ENCODE measurements around the gene NELFE.
"Not testable (repeated sequence)": the region's sequence is repeated elsewhere in the genome, so short reads cannot be mapped to it uniquely, and the experiment has no call there.

NELFE gene, protein sequence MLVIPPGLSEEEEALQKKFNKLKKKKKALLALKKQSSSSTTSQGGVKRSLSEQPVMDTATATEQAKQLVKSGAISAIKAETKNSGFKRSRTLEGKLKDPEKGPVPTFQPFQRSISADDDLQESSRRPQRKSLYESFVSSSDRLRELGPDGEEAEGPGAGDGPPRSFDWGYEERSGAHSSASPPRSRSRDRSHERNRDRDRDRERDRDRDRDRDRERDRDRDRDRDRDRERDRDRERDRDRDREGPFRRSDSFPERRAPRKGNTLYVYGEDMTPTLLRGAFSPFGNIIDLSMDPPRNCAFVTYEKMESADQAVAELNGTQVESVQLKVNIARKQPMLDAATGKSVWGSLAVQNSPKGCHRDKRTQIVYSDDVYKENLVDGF

DNA sequence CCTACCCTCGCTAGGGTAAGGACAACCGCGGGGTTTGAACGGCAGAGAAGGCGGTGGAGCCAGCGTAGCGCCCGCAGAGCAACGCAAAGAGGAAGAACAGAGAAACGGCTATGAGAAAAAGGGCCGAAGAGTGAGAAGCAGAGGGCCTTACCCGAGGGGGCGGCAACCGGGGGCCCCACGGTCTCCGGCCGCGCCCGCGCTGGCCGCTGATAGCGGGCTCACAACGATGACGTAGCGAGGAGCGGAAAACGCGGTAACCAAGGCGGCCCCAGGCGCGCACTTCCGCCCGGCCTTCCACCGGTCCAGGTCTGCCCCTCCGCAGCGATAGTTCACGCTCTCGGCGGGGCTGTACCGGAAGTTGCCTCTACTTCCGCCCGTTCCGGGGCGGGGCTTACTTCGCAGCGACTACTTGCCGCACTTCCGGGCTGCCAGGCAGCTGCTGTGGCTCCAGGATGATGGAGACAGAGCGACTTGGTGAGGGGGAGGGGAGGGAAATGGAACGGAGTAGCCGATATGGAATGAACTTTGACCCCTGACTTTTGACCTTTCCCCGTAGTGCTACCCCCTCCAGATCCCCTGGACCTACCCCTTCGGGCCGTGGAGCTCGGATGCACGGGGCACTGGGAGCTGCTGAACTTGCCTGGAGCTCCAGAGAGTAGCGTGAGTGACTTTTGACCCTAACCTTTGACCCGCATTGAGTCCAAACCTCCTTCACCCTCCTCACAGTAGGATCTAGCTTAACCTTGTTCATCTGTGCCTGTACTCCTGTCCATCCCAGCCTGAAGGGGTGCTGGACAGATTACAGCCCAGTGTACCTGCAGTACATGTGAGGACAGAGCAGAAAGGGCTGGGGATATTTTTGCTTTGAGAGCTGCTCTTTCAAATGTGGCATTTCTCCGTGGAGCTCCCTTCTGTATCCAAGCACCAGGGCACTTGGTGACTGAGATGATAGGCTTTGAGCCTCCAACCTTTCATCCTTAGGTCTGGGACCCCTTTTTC, at the start of gene NELFE, which contains the start of gene SKIC2:
Gene NELFE, minus strand, starts transcription at position 231 of the 999 bp plus-strand sequence. CDS start 525 bp downstream, outside the sequence.
Gene SKIC2, plus strand, starts transcription at position 435 of the 999 bp plus-strand sequence. Its CDS starts 18 bp downstream, at position 453.
- DNase-seq (ENCODE audit: low spot score): peak; percentile 99

DNA sequence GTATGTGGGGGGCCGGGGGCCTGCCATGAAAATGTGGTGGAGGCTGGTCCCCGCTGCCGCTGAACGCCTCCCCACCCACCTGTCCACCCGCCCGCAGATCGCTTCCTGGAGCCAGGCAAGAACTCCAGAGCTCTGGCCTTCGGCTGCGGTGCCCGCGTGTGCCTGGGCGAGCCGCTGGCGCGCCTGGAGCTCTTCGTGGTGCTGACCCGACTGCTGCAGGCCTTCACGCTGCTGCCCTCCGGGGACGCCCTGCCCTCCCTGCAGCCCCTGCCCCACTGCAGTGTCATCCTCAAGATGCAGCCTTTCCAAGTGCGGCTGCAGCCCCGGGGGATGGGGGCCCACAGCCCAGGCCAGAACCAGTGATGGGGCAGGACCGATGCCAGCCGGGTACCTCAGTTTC, 49.3 kb upstream of the NELFE start:
- DNase-seq (ENCODE audit: low spot score): not testable (repeated sequence)

DNA sequence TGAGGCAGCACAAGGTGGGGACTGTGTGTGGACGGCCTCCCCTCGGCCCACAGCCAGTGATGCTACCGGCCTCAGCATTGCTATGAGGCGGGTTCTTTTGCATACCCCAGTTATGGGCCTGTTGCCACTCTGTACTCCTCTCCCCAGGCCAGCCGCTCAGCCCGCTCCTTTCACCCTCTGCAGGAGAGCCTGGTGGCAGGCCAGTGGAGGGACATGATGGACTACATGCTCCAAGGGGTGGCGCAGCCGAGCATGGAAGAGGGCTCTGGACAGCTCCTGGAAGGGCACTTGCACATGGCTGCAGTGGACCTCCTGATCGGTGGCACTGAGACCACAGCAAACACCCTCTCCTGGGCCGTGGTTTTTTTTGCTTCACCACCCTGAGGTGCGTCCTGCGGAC, 48.3 kb upstream of the NELFE start:
- not testable (repeated sequence) for DNase-seq (ENCODE audit: low spot score)

DNA sequence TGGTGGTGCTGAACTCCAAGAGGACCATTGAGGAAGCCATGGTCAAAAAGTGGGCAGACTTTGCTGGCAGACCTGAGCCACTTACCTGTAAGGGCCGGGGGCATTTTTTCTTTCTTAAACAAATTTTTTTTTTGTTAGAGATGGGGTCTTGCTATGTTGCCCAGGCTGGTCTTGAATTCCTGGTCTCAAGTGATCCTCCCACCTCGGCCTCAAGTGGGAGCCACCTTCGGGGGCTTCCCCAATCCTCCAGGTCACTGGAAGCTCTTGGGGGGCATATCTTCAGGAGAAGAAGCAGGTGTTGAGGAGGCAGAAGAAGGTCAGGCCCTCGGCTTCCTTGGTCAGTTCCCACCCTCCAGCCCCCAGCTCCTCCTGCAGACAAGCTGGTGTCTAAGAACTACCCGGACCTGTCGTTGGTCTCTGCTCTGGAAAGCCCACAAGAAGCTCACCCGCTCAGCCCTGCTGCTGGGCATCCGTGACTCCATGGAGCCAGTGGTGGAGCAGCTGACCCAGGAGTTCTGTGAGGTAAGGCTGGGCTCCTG, 47.3 kb upstream of the NELFE start:
- not testable (repeated sequence) for DNase-seq (ENCODE audit: low spot score)

DNA sequence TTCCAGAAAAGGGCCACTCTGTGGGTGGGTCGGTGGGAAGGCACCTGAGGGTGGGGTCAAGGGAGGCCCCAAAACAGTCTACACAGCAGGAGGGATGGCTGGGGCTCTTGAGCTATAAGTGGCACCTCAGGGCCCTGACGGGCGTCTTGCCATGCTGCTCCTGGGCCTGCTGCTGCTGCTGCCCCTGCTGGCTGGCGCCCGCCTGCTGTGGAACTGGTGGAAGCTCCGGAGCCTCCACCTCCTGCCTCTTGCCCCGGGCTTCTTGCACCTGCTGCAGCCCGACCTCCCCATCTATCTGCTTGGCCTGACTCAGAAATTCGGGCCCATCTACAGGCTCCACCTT, 46.7 kb upstream of the NELFE start:
- DNase-seq (ENCODE audit: low spot score): not testable (repeated sequence)

DNA sequence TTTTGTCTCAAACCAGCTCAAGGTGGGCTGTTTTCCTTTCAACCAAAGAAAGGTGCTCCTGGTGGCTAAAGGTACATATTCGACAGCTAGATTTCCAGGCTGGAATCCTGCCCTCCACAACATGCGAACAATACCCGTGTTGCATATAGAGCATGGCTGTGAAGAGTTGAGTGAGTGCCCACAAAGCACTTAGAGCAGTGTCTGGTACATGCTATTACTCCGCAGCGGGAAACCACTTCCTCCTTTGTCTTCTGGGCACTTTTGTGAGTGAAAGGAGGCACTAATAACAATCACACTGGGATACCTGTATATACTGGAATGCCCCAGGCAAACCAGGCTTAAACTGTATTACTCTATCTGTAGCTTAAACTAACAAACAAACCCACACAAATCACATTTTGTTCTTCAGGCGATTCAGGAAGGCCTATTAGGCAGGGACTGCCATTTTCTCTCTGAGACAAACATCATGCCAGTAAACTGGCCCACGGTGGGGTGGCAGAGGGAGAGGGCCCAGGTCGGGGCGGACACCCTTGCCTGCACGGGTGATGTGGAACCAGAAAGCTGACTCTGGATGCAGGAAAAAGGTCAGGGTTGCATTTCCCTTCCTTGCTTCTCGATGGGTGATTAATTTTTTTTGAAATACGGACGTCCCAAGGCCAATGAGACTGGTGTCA, 46.2 kb upstream of the NELFE start:
- not testable (repeated sequence) for DNase-seq (ENCODE audit: low spot score)

DNA sequence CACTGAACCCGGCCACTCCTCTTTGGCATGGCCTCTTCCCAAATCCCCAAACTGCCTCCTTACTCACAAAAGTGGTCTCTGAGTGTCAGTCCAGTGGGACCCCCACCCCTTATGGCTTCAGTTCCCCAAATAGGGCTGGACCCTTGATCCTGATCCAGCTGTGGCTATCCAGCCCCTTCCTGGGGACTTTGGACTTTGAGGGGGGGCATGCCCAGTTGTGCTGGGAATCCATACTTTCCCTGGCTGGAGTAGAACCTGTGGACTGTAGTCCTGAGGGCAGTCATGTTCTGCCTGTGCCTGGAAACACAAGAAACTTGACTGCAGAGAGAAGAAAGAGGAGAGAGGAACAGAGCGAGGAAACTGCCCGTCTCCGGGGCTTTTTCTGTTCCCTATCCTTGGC, 45.6 kb upstream of the NELFE start:
- not testable (repeated sequence) for DNase-seq (ENCODE audit: low spot score)

DNA sequence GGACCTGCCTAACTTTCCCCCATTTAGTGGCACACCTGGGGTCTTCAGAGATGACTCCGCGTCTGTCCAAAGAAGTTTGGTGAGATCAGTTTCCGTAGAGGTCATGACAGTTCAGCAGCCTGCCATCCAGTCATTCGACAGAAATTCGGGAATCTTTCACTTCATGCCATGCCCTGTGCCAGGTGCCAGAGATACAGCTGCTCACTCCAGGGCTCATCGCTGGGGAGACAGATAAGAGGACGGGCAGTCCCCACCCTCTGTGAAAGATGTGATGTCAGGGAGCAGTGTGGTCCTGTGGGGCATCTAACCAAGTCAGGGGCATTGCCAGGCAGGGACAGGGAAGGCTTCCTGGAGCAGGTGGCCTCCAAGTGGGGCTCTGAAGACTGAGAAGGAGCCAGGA, 44.5 kb upstream of the NELFE start:
- DNase-seq (ENCODE audit: low spot score): not testable (repeated sequence)

DNA sequence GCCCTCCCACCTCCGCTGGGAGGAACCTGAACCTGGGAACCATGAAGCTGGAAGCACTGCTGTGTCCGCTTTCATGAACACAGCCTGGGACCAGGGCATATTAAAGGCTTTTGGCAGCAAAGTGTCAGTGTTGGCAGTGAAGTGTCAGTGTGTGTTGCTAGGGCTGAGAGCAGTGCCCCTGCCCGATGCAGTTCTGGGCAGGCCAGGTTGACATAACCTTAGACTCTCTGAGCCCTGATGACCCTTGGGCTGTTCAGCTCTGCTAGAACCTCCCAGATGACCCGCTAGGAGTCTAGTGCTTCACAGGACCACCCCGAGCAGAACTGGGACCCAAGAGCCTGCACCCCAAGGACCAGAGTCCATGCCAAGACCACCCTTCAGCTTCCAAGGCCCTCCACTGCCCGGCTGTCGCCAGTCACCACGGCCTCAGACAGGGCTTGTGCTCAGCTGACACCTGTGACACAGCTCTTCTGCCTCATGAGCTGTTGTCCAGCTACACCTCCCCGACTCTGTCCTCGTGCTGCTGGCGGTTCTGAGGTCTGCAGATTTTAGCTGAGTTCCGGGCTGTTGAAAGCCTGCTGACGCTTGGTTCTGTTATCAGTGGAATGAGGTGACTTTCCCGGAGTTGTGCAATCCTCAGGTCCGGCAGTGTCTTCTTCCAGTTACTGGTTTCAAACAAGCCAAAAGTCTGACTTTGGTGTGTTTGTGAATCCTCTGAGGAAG, 43.9 kb upstream of the NELFE start:
- DNase-seq (ENCODE audit: low spot score): not testable (repeated sequence)

DNA sequence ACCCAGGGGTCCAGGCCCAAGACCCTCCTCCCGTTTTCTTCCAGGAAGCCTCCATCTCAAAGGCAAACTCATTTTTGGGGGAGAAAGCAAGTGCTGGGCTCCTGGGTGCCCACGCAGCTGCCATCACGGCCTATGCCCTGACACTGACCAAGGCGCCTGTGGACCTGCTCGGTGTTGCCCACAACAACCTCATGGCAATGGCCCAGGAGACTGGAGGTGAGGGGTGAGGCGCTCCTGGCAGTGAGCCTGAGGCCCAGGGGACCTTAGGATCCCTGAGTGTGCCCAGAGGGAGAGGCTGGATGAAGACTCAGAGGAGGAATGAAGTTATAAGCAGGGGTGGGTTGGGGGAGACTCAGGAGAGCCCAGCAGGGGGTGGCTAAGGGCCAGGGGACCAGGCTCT, 37.6 kb upstream of the NELFE start:
- DNase-seq (ENCODE audit: low spot score): not testable (repeated sequence)

DNA sequence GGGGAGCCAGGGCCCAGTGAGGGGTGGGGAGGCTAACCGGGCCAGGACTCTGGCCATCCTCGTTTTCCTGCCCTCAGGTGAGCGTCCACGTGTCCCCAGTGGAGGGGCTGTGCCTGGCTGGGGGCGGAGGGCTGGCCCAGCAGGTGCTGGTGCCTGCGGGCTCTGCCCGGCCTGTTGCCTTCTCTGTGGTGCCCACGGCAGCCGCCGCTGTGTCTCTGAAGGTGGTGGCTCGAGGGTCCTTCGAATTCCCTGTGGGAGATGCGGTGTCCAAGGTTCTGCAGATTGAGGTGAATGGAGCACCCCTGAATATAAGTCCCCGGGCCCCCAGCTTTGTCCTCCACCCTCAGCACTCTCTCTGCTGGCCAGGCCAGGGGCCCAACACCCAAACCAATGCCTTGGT, 35.6 kb upstream of the NELFE start:
- not testable (repeated sequence) for DNase-seq (ENCODE audit: low spot score)

DNA sequence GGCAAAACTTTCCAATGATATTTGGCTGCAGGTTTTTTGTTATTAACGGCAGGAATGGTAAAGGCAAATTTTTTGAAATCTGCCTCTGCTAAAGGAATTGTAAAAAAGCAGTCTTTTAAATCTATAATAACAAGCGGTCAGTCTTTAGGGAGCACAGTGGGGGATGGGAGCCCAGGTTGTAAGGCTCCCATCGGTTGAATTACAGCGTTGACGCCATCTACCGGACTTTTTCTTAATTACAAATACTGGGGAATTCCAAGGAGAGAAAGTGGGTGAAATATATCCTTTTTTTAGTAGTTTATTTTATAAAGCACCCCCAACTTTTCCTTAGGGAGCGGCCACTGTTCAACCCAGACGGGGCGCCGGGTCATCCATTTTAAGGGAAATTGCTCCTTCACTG, 30.6 kb upstream of the NELFE start:
- not testable (repeated sequence) for DNase-seq (ENCODE audit: low spot score)

DNA sequence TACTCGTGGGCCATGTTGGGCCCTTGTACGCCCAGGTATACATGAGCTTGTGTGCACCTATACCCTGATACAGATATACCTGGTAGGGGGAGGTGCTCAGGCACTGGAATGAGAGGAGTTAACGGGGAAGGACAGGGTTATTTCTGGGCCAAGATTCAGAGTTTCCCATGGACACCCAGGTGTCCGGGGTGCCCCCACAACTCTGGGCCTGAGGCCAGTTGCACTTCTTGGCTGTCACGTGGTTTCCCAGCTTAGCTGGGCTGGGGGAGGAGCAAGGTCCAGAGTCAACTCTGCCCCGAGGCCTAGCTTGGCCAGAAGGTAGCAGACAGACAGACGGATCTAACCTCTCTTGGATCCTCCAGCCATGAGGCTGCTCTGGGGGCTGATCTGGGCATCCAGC, 23.0 kb upstream of the NELFE start, which contains the start of gene C4A:
Gene C4A, plus strand, starts transcription at position 314 of the 400 bp plus-strand sequence. Its CDS starts 51 bp downstream, at position 365.
- not testable (repeated sequence) for DNase-seq (ENCODE audit: low spot score)

DNA sequence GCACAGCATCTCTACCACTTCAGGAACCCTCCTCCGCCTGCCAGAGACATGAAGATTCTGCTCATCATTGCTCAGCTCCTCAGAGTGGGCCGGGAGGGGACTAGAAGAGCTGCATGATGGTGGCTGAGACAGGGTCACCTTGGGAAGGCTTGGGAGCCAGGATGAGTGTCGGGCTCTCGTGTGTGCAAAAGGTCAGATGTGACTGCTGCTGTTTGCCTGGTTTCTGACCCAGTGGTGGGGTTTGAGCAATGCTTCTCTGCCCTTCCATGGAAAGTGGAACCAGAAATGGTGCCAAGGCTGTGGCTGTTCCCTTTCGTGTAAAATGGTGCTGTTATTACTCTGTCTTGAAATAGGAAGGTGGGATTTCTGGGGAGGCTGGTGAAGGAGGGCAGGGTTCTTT, 22.2 kb upstream of the NELFE start:
- not testable (repeated sequence) for DNase-seq (ENCODE audit: low spot score)

DNA sequence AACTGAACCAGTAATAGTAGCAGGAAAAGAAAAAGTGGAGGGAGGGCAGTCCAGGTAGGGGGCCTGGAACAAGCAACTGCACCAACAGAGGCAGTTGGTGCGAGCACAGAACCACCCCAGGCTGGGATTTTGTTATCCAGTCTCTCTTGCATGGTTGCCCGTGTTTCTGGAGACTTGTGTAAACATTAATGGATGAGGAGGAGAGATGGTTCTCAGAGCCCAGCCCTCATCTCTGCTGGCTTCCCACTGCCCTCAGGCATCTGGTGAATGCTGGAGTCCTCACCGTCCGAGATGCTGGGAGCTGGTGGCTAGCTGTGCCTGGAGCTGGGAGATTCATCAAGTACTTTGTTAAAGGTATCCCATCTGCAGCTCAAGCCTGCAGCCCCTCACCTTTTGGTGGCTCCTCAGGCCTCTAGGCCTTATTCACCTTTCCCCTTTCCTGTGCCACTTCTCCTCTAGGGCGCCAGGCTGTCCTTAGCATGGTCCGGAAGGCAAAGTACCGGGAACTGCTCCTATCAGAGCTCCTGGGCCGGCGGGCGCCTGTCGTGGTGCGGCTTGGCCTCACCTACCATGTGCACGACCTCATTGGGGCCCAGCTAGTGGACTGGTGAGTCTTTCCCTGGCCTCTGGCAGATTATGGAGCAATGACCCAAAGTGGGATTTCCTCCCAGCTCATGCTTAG, 21.6 kb upstream of the NELFE start:
- DNase-seq (ENCODE audit: low spot score): peak; percentile 48

DNA sequence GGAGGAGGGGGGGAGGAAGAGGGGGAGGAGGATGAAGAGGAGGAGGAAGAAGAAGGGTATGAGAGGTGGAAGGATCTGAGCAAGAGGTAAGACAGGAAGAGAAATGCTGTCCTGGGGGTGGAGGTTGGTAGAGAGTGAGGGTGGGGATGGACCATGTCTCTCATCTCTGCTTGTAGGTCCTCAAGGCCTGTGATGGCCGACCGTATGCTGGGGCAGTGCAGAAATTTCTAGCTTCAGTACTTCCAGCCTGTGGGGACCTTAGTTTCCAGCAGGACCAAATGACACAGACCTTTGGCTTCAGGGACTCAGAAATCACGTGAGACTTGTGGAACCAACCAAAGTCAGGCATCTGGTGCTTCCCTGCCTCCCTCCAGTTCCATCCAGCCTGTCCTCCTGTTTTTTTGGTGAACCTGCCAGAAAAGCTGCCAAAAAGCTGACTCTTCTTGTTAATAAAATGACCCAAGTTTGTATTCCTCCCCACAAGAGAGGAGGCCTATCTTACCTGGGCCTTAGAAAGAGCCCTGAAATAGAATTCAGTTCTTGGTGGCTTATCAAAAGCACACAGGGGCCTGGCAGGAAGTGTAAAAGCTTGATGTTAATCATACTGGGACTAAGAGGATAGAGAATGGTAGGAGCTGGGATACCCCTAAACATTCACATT, 20.6 kb upstream of the NELFE start:
- DNase-seq (ENCODE audit: low spot score): no peak

DNA sequence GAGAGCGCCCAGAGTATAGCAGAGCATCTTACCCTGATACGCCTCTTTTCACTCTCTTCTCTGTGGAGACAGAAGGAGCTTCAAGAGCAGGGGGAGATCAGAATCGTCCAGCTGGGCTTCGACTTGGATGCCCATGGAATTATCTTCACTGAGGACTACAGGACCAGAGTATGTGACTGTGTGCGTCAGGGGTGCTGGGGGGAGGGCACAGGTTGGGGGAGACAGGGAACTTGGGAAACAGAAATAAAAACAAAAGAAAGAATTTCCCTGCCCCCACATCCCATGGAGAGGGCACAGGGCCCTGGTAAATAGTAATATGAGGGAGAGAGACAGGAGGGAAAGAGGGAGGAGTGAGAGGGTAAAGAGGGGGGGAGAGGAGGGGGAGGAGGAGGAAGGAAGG, 20.1 kb upstream of the NELFE start:
- DNase-seq (ENCODE audit: low spot score): no peak

DNA sequence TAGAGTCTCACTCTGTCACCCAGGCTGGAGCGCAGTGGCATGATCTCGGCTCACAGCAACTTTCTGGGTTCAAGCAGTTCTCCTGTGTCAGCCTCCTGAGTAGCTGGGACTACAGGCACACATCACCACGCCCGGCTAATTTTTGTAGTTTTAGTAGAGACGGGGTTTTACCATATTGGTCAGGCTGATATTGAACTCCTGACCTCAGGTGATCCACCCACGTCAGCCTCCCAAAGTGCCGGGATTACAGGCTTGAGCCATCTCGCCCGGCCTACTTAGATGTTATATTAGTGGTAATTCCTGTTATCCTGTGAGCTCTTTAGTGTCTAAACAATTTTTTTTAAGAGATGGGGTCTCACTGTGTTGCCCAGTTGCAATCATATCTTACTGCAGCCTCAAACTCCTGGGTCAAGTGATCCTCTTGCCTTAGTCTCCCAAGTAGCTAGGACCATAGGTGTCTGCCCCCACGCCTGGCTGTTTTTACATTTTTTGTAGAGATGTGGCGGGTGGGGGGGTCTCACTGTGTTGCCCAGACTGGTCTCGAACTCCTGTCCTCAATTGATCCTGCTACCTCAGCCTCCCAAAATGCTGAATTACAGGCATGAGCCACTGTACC, 19.2 kb upstream of the NELFE start:
- DNase-seq (ENCODE audit: low spot score): no peak

DNA sequence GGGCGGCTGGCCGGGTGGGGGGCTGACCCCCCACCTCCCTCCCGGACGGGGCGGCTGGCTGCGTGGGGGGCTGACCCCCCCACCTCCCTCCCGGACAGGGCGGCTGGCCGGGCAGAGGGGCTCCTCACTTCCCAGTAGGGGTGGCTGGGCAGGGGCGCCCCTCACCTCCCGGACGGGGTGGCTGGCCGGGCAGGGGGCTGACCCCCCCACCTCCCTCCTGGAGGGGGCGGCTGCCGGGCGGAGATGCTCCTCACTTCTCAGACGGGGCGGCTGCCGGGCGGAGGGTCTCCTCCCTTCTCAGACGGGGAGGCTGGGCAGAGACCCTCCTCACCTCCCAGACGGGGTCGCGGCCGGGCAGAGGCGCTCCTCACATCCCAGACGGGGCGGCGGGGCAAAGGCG, 17.3 kb upstream of the NELFE start:
- DNase-seq (ENCODE audit: low spot score): not testable (repeated sequence)

All from left forelimb (tissue), 1 donor.